Neural progenitor cell (in vitro differentiated cells): ENCODE results near the gene CNP. TPM values are rescaled to one million over a fixed set of nuclear protein-coding genes. Genes with fewer than 3 reads are reported as not detected.

Experiments
- DNase-seq: peaks from one replicate; pipeline ENCODE4 v3.0.0-alpha.2; 2016; ENCODE audit warnings: low spot score
- H2AFZ ChIP-seq: fragments of 200-600 bp; sonication (generic); replicated peaks from 2 replicates; pipeline ENCODE4 v1.6.1; 2016; ENCODE audit warnings: antibody characterized with exemption
- H3F3A ChIP-seq: fragments of 200-600 bp; sonication (generic); 2 replicates; pipeline ENCODE4 v1.6.1; 2016; ENCODE audit warnings: antibody characterized with exemption, low read depth
- H3K27ac ChIP-seq: fragments of 200-600 bp; sonication (generic); 2 replicates; pipeline ENCODE4 v1.5.1; 2016; ENCODE audit warnings: mild to moderate bottlenecking
- H3K27me3 ChIP-seq: fragments of 200-600 bp; sonication (generic); 2 replicates; pipeline ENCODE4 v1.6.1; 2016; ENCODE audit warnings: mild to moderate bottlenecking, moderate library complexity
- H3K36me3 ChIP-seq: fragments of 200-600 bp; sonication (generic); 2 replicates; pipeline ENCODE4 v1.5.1; 2016
- H3K4me1 ChIP-seq: fragments of 200-600 bp; sonication (generic); 2 replicates; pipeline ENCODE4 v1.6.1; 2016; ENCODE audit warnings: mixed run types
- H3K4me2 ChIP-seq: fragments of 200-600 bp; sonication (generic); 2 replicates; pipeline ENCODE4 v1.6.1; 2016
- H3K4me3 ChIP-seq: fragments of 200-600 bp; sonication (generic); 2 replicates; pipeline ENCODE4 v1.5.1; 2016
- H3K79me2 ChIP-seq: fragments of 200-600 bp; sonication (generic); 2 replicates; pipeline ENCODE4 v1.6.1; 2016; ENCODE audit warnings: low read depth
- H3K9ac ChIP-seq: fragments of 200-600 bp; sonication (generic); 2 replicates; pipeline ENCODE4 v1.6.1; 2016
- H3K9me3 ChIP-seq: fragments of 200-600 bp; sonication (generic); 2 replicates; pipeline ENCODE4 v1.5.1; 2016; ENCODE audit warnings: low read depth
- H4K20me1 ChIP-seq: fragments of 200-600 bp; sonication (generic); 2 replicates; pipeline ENCODE4 v1.6.1; 2016; ENCODE audit warnings: low read depth
- H3K27ac Mint-ChIP-seq: 3 replicates; pipeline ENCODE4 v1.8.0; 2021; ENCODE audit warnings: mixed read lengths
- H3K27me3 Mint-ChIP-seq: 2 replicates; pipeline ENCODE4 v1.8.0; 2022; ENCODE audit warnings: low read depth, mild to moderate bottlenecking, inconsistent platforms, moderate library complexity, mixed read lengths; ENCODE audit not compliant: insufficient read depth
- H3K36me3 Mint-ChIP-seq: 3 replicates; pipeline ENCODE4 v1.8.0; 2021; ENCODE audit warnings: mixed read lengths
- H3K4me1 Mint-ChIP-seq: 3 replicates; pipeline ENCODE4 v1.8.0; 2021; ENCODE audit warnings: mixed read lengths
- H3K4me3 Mint-ChIP-seq: 3 replicates; pipeline ENCODE4 v1.8.0; 2021; ENCODE audit warnings: mild to moderate bottlenecking, moderate library complexity, mixed read lengths
- H3K9me3 Mint-ChIP-seq: 3 replicates; pipeline ENCODE4 v1.8.0; 2020; ENCODE audit warnings: mixed read lengths
- CTCF ChIP-seq: fragments of 200-600 bp; sonication (generic); IDR thresholded peaks from 2 replicates; pipeline ENCODE4 v1.5.1; 2017; ENCODE audit warnings: antibody characterized with exemption, mild to moderate bottlenecking
- EZH2 ChIP-seq: fragments of 200-600 bp; sonication (generic); IDR thresholded peaks from 2 replicates; pipeline ENCODE4 v1.6.1; 2017; ENCODE audit warnings: antibody characterized with exemption, mild to moderate bottlenecking, moderate library complexity
- EZH2phosphoT487 ChIP-seq: fragments of 200-600 bp; sonication (generic); IDR thresholded peaks from 2 replicates; pipeline ENCODE4 v1.6.1; 2017; ENCODE audit warnings: antibody characterized with exemption
- total RNA-seq: library from RNA; depleted of rRNA; stranded (reverse); fragments of >200 nt; gene quantifications from 2 replicates; pipeline ENCODE4 v1.2.3, GENCODE V29; 2015; ENCODE audit warnings: low replicate concordance

CNP gene
- total RNA-seq, 1 donor from 2014 or later: 38.6 TPM

GRCh38 chr17:42026857-42027589 lies 60.4 kb downstream of the CNP start:
- H3K4me1 Mint-ChIP-seq: peaks cover 57% of the 10 kb centered on the region
- H3K36me3 ChIP-seq: no peaks in the 10 kb centered on the region
- peaks cover 7% of the 10 kb centered on the region for H3K27me3 Mint-ChIP-seq
- H4K20me1 ChIP-seq: no peaks in the 10 kb centered on the region
- H3K4me2 ChIP-seq: peak overlapping the region; percentile 71
- TF ChIP-seq EZH2phosphoT487 (no peak), CTCF (no peak), EZH2 (no peak)
- no peaks in the 10 kb centered on the region for H3K27me3 ChIP-seq
- H3K4me3 Mint-ChIP-seq: peak overlapping the region; percentile 70
- DNase-seq: peak; percentile 53
- H3K9me3 Mint-ChIP-seq: no peaks in the 10 kb centered on the region
- H3K36me3 Mint-ChIP-seq: peaks cover 4% of the 10 kb centered on the region
- peak overlapping the region; percentile 57 for H3K27ac Mint-ChIP-seq
- peak overlapping the region; percentile 13 for H3K4me3 ChIP-seq
- H3F3A ChIP-seq: peaks cover 56% of the 10 kb centered on the region
- H2AFZ ChIP-seq: no peak overlapping the region
- peak overlapping the region; percentile 28 for H3K27ac ChIP-seq
- no peaks in the 10 kb centered on the region for H3K9me3 ChIP-seq
- peaks cover 27% of the 10 kb centered on the region for H3K4me1 ChIP-seq
- no peak overlapping the region for H3K9ac ChIP-seq
- H3K79me2 ChIP-seq: no peaks in the 10 kb centered on the region

Other genes starting within 250 kb of the CNP start
- 0.45 and 1.7 TPM in 2 replicates for gene HAP1, start 232.2 kb upstream of the CNP start, total RNA-seq
- gene JUP, start 180.1 kb upstream of the CNP start, total RNA-seq: 28.5 and 91.8 TPM in 2 replicates
- 18.7 and 48.5 TPM in 2 replicates for gene P3H4, start 154.8 kb upstream of the CNP start, total RNA-seq
- 108 and 231 TPM in 2 replicates for gene FKBP10, start 153.8 kb upstream of the CNP start, total RNA-seq
- 99.5 and 106 TPM in 2 replicates for gene NT5C3B, start 130.6 kb upstream of the CNP start, total RNA-seq
- 0.65 TPM in 1 of 2 replicates, not detected in the other for gene KLHL10, start 129.0 kb upstream of the CNP start, total RNA-seq
- 28.5 and 33.3 TPM in 2 replicates for gene KLHL11, start 101.4 kb upstream of the CNP start, total RNA-seq
- 221 and 273 TPM in 2 replicates for gene ACLY, start 47.8 kb upstream of the CNP start, total RNA-seq
- gene ODAD4, start 36.2 kb upstream of the CNP start, total RNA-seq: 4.1 and 4.6 TPM in 2 replicates
- 80.7 and 92.5 TPM in 2 replicates for gene DNAJC7, start 50.6 kb downstream of the CNP start, total RNA-seq
- gene NKIRAS2, start 53.3 kb downstream of the CNP start, total RNA-seq: 23.7 and 50.1 TPM in 2 replicates
- gene C17orf113, start 83.8 kb downstream of the CNP start, total RNA-seq: 2.2 and 5.5 TPM in 2 replicates
- gene ZNF385C, start 131.7 kb downstream of the CNP start, total RNA-seq: 5.0 and 7.5 TPM in 2 replicates
- 0.12 TPM in 1 of 2 replicates, not detected in the other for gene DHX58, start 145.9 kb downstream of the CNP start, total RNA-seq
- gene KAT2A, start 154.6 kb downstream of the CNP start, total RNA-seq: 18.4 and 34.2 TPM in 2 replicates
- 0.12 and 0.65 TPM in 2 replicates for gene HSPB9, start 156.0 kb downstream of the CNP start, total RNA-seq
- gene RAB5C, start 188.2 kb downstream of the CNP start, total RNA-seq: 33.5 and 48.9 TPM in 2 replicates
- not detected in 2 replicates for gene KCNH4, start 214.3 kb downstream of the CNP start, total RNA-seq
- not detected in 2 replicates for gene HCRT, start 218.7 kb downstream of the CNP start, total RNA-seq
- 6.8 and 7.7 TPM in 2 replicates for gene GHDC, start 227.7 kb downstream of the CNP start, total RNA-seq